Prostate gland (tissue), 2 donors: Measurements from ENCODE around the gene AP3B1. TPM values are rescaled to one million over a fixed set of nuclear protein-coding genes. Genes with fewer than 3 reads are reported as not detected.
"Not testable (repeated sequence)": the region's sequence is repeated elsewhere in the genome, so short reads cannot be mapped to it uniquely, and the experiment has no call there.

Experiments used
- DNase-seq: peaks from one replicate; pipeline ENCODE4 v3.0.0-alpha.2; 2019; ENCODE audit warnings: low spot score
- H3K27ac ChIP-seq, 2 donors: fragments of 200-600 bp; sonication (generic); 2 replicates each; pipeline ENCODE4 v1.5.1; 2017 to 2019
- H3K27me3 ChIP-seq: fragments of 200-600 bp; sonication (generic); replicated peaks from 2 replicates; pipeline ENCODE4 v1.5.1; 2019; ENCODE audit not compliant: insufficient read depth
- H3K36me3 ChIP-seq, 2 donors: fragments of 200-600 bp; sonication (generic); 1 replicate in 1 of 2; 2 replicates in 1 of 2; pipeline versions ENCODE4 v1.5.1 to v1.8.1; 2017 to 2019
- H3K4me1 ChIP-seq: fragments of 200-600 bp; sonication (generic); replicated peaks from 2 replicates; pipeline ENCODE4 v1.5.1; 2019
- H3K4me3 ChIP-seq, 2 donors: fragments of 200-600 bp; sonication (generic); 2 replicates each; pipeline ENCODE4 v1.5.1; 2017 to 2019
- H3K9me3 ChIP-seq: fragments of 200-600 bp; sonication (generic); 2 replicates; pipeline ENCODE4 v1.5.1; 2017
- POLR2A ChIP-seq: fragments of 450-650 bp; IDR thresholded peaks from one replicate; pipeline ENCODE4 v1.6.1; 2016; ENCODE audit warnings: antibody characterized with exemption, mild to moderate bottlenecking
- POLR2AphosphoS5 ChIP-seq: sonication (generic); formaldehyde crosslinking; IDR thresholded peaks from one replicate; pipeline ENCODE4 v1.6.1; 2017; ENCODE audit warnings: antibody characterized with exemption
- WGBS: methylation state at CpG from one replicate; pipeline ENCODE4 v1.1.5; 2018; 5-methylcytosine and 5-hydroxymethylcytosine counted together
- intact Hi-C: fragments of 100-400 bp; cut with DNase I; formaldehyde crosslinking; loops from one replicate; pipeline ENCODE4 v1.14.2; 2022
- total RNA-seq, 2 donors: library from RNA; depleted of rRNA; stranded (reverse); fragments of >200 nt; gene quantifications; one replicate each; pipeline ENCODE4 v1.1.0, GENCODE V29; 2016
- TF ChIP-seq, protein P1 (sequence below), 4 experiments: fragments of 200-600 bp in 2 of 4; fragments of 450-650 bp in 2 of 4; sonication (generic) in 2 of 4; IDR thresholded peaks; 1 replicate in 3 of 4; 2 replicates in 1 of 4; pipeline ENCODE4 v1.5.1; 2016 to 2019; ENCODE audit warnings: antibody characterized with exemption in 4 of 4, mild to moderate bottlenecking in 2 of 4, moderate library complexity in 2 of 4

Gene AP3B1
- total RNA-seq, 2 donors from 2014 or later = 33.1 to 60.5 TPM

DNA sequence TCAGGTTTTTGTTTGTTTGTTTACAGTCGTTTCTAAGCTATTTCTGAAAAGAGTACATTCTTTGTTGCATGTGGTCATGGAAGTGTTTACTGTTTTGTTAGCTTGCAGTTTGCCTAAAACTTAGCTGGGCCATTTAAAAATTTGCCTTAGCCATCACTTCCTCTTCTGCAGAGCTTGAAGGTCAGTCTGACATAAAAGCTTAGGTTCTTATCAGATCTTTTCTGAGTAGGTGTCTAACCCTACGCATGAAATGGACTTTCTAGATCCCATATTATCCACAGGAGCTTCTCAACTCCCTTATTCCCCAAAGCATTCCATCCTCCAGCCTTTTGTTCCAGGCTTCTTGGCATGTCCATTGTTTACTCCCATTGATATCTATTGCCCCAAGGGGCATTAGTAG is 90.3 kb downstream of the AP3B1 start:
- intact Hi-C loops = no loop called here
- WGBS = 91% methylated on average over 2 of the region's 2 CpGs
- Histone ChIP-seq H3K36me3 (no peaks in the 10 kb centered on the region), H3K9me3 (no peaks in the 10 kb centered on the region), H3K4me3 (no peak overlapping the region), H3K4me1 (no peaks in the 10 kb centered on the region), H3K27ac (no peak overlapping the region), H3K27me3 (no peaks in the 10 kb centered on the region)
- TF ChIP-seq POLR2AphosphoS5 (no peak), POLR2A (no peak)
- TF ChIP-seq, protein P1, sequence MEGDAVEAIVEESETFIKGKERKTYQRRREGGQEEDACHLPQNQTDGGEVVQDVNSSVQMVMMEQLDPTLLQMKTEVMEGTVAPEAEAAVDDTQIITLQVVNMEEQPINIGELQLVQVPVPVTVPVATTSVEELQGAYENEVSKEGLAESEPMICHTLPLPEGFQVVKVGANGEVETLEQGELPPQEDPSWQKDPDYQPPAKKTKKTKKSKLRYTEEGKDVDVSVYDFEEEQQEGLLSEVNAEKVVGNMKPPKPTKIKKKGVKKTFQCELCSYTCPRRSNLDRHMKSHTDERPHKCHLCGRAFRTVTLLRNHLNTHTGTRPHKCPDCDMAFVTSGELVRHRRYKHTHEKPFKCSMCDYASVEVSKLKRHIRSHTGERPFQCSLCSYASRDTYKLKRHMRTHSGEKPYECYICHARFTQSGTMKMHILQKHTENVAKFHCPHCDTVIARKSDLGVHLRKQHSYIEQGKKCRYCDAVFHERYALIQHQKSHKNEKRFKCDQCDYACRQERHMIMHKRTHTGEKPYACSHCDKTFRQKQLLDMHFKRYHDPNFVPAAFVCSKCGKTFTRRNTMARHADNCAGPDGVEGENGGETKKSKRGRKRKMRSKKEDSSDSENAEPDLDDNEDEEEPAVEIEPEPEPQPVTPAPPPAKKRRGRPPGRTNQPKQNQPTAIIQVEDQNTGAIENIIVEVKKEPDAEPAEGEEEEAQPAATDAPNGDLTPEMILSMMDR (IDR thresholded peaks at IDR 0.05) = no peak
- DNase-seq = no peak

DNA sequence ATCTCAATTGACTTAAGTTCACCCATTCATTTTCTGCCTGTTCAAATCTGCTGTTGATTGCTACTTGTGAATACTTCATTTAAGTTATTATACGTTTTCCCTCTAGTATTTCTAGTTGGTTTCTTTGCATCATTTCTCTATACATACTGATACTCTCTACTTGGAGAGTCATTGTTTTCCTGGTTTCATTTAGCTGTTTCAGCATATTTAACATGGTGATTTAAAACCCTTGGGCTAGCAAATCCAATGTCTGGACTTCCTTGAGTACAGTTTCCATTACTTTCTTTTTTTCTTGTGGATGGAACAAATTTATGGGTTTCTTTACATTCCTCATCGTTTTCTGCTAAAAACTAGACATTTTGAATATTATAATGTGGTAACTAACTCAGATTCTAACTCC is 90.7 kb downstream of the AP3B1 start:
- intact Hi-C loops = no loop called here

DNA sequence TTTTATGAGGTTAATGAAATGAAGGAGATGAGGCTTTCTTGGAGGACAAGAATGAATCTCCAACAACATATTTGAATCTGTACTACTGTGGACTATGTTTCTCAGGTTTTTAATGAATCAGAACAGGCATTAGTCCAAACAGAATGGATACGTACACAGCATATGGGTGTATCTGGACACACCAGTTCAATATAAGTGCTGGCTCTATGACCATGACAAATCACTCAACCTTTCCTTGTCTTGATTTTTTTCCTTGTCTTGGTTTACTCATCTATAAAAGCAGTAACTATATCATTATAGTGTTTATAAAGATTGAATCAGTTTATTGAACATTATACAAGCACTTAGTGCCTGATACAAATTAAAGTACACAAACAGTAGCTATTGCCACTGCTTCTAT is 104.1 kb downstream of the AP3B1 start:
- WGBS = 70% methylated on average over 1 of the region's 1 CpG
- no peak for DNase-seq
- Histone ChIP-seq H3K27me3 (no peaks in the 10 kb centered on the region), H3K4me1 (no peaks in the 10 kb centered on the region), H3K36me3 (no peaks in the 10 kb centered on the region), H3K9me3 (no peaks in the 10 kb centered on the region), H3K4me3 (no peak overlapping the region), H3K27ac (no peak overlapping the region)
- intact Hi-C loops = no loop called here
- TF ChIP-seq, protein P1 (IDR thresholded peaks at IDR 0.05) = no peak
- TF ChIP-seq POLR2AphosphoS5 (no peak), POLR2A (no peak)

More for the DNA sequence above, 90.7 kb downstream of the AP3B1 start:
- Histone ChIP-seq H3K36me3 (no peaks in the 10 kb centered on the region), H3K4me3 (no peak overlapping the region), H3K4me1 (no peaks in the 10 kb centered on the region), H3K27me3 (no peaks in the 10 kb centered on the region), H3K9me3 (no peaks in the 10 kb centered on the region), H3K27ac (no peak overlapping the region)
- no peak for DNase-seq
- 83% methylated on average over 2 of the region's 2 CpGs for WGBS
- TF ChIP-seq POLR2A (no peak), POLR2AphosphoS5 (no peak)
- TF ChIP-seq, protein P1 (IDR thresholded peaks at IDR 0.05) = no peak

DNA sequence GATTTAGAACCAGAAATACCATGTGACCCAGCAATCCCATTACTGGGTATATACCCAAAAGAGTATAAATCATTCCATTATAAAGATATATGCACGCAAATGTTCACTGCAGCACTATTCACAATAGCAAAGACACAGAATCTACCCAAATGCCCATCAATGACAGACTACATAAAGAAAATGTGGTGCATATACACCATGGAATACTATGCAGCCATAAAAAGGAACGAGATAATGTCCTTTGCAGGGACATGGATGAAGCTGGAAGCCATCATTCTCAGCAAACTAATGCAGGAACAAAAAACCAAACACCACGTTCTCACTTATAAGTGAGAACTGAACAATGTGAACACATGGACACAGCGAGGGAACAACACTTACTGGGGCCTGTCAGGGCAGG is 105.8 kb downstream of the AP3B1 start:
- WGBS = 100% methylated on average over 4 of the region's 4 CpGs
- H3K4me1 ChIP-seq, DNase-seq, intact Hi-C loops, H3K27ac ChIP-seq, H3K36me3 ChIP-seq, H3K27me3 ChIP-seq, H3K4me3 ChIP-seq, H3K9me3 ChIP-seq: not testable (repeated sequence)

DNA sequence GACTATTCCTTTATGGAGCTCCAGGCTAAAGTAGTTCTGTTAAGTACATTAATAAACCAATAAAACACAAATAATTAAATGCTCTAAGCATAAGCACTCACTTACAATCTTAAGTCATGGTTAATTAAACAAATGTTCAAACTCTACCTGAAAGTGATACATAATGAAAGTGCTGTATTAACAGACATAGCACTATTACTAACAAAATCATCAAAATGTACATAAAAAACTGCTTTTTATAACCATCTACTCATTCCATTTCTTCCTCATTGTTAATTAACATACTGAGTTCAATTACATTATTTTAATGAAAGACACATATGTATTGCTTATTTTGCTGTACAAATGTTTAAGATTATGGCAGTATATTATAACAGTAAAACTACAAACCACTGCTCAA is 107.3 kb downstream of the AP3B1 start:
- DNase-seq = no peak
- no peaks in the 10 kb centered on the region for H3K4me1 ChIP-seq
- H3K27ac ChIP-seq = no peak overlapping the region
- no peaks in the 10 kb centered on the region for H3K36me3 ChIP-seq
- no peaks in the 10 kb centered on the region for H3K9me3 ChIP-seq
- no peak overlapping the region for H3K4me3 ChIP-seq
- intact Hi-C loops = no loop called here
- TF ChIP-seq POLR2A (no peak), POLR2AphosphoS5 (no peak)
- TF ChIP-seq, protein P1 (IDR thresholded peaks at IDR 0.05) = no peak
- H3K27me3 ChIP-seq = no peaks in the 10 kb centered on the region
